IMR-90 (cell line): Measurements from ENCODE around the gene TMEM131L.

ENCODE experiments used
- BHLHE40 ChIP-seq: fragments of 150-350 bp; IDR thresholded peaks from 2 replicates; pipeline ENCODE4 v1.6.1; 2016; ENCODE audit warnings: mild to moderate bottlenecking, low read depth, low read length
- MAZ ChIP-seq: IDR thresholded peaks from 2 replicates; pipeline ENCODE4 v1.6.1; 2012; ENCODE audit warnings: low read depth, mild to moderate bottlenecking, low read length, improper control_type of control experiment, moderate library complexity, borderline replicate concordance
- POLR2A ChIP-seq: IDR thresholded peaks from 2 replicates; pipeline ENCODE4 v1.6.1; 2012; ENCODE audit warnings: mild to moderate bottlenecking, low read depth, low read length
- TF ChIP-seq, protein P1 (sequence below): conservative IDR thresholded peaks from 2 replicates; pipeline ENCODE4 v1.5.1; 2012; ENCODE audit warnings: mild to moderate bottlenecking, low read depth, low read length, improper control_type of control experiment

GRCh38 chr4:153518001-153518400 lies 51.8 kb downstream of the TMEM131L start:
- TF ChIP-seq POLR2A (no peak), BHLHE40 (no peak), MAZ (no peak)
- TF ChIP-seq, protein P1, sequence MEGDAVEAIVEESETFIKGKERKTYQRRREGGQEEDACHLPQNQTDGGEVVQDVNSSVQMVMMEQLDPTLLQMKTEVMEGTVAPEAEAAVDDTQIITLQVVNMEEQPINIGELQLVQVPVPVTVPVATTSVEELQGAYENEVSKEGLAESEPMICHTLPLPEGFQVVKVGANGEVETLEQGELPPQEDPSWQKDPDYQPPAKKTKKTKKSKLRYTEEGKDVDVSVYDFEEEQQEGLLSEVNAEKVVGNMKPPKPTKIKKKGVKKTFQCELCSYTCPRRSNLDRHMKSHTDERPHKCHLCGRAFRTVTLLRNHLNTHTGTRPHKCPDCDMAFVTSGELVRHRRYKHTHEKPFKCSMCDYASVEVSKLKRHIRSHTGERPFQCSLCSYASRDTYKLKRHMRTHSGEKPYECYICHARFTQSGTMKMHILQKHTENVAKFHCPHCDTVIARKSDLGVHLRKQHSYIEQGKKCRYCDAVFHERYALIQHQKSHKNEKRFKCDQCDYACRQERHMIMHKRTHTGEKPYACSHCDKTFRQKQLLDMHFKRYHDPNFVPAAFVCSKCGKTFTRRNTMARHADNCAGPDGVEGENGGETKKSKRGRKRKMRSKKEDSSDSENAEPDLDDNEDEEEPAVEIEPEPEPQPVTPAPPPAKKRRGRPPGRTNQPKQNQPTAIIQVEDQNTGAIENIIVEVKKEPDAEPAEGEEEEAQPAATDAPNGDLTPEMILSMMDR, result no peak
